Astrocyte of the hippocampus (primary cell): ENCODE measurements around the gene IL36B.

Experiments
- DNase-seq: peaks from one replicate; pipeline ENCODE4 v3.0.0; 2011; ENCODE audit warnings: low read depth, low spot score

IL36B gene

DNA sequence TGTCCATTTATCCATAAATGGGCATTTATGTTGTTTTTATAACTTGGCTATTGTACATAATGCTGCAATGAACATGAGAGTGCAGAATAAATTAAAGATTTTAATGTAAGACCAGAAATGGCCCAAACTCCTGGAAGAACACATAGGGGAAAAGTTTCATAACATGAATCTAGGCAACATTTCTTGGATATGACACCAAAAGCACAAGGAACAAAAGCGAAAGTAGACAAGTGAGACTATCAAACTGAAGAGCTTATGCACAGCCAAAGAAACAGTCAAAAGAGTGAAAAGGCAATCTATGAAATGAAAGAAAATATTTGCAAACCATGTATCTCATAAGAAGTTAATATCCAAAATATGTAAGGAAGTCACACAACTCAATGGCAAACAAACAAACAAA lies 41.6 kb downstream of the IL36B start:
- no peak for DNase-seq

DNA sequence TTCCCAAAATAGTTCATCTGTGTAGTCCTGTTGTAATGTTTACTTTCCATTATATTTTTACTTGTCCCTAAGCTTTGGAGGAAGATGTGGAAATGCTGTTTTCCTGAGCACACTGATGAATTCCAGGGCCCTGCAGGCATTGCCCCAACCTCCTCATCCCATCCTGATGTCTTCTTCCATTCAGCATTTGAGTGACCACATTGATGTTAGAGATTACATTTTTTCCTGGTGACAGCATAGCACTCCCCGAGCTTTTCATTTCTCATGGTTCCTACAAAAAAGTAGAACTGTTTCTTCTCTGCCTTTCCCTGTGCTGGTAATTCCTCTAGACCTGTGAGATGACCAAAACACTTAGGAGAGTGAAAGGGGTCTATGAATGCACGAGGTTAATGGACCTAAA lies 42.6 kb downstream of the IL36B start:
- DNase-seq: no peak

DNA sequence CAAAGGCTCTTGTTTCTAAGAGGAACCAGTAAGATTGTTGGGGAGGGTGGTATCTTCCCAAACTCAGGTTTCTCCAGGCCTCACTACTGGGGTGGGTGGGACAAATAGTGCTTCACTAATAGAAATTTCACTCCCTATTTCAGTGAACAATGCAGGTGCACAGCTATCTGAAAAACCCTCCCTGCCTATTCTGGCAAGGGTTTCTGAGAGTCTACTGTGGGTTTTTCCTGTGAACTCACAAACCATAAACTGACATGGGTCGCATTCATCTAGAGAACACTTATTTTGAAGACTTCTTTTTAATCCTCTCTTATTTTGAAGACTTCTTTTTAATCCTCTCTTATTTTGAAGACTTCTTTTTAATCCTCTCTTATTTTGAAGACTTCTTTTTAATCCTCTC lies 43.0 kb downstream of the IL36B start:
- DNase-seq: no peak

DNA sequence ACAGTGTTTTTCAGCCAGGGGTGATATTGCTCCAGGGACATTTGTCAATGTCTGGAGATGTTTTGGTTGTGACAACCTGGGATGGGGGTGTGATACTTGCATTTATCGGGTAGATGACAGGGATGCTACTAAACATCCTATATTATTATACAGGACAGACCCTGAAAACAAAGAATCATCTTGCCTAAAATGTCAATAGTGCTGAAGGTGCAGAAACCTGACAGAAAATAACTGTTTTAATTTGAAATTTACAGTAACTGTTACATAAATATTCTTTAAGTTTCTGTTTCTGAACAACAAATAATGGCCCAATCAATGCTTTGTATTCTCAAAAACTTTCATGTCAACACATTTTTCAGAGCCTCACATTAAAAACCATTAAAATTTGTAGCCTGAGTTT lies 45.4 kb downstream of the IL36B start:
- no peak for DNase-seq

DNA sequence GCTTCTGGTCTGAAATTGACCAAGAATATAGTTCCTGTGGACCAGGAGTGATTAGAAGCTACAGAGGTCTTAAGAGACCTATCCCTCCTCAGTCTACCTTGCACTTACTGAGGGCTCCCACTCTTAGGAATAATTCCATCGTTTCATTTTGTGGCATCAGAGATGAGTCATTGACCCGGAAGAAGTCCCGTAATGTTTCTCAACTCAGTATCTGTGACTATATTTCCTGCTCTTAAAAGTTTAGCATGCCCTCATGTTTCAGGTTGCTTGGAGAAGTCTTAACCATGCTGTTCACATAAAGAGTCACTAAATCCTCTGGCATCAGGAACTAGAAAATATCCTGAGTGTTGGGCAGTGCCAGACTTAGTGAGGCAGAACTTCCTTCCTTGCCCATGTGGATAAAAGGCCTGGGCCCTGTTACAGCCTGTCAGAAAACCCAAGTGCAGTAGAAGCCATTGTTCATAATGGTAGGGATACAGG lies 47.6 kb downstream of the IL36B start, which contains the start of gene IL36A:
Gene IL36A (plus strand): TSS at position 430 of the 480 bp plus-strand sequence. CDS start 413 bp downstream, outside the sequence.
- no peak for DNase-seq

DNA sequence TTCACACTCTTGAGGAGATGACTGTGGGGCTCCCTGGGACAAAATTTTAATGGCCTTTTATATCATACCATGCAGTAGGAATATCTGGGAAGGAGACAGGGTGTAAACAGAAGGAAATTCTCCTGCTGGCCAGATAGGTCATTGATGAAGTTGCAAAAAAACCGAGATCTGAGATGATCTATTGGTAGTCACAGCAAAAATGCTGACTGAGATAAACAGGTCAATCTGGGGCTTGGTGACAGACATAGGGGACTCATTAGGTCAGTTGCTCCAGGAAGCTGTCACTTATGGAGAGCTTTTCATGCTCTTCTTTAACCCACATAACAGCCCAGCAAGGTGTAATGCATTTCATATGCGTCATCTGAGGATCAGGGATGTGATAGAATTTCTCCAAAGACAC lies 50.0 kb downstream of the IL36B start:
- DNase-seq: no peak

DNA sequence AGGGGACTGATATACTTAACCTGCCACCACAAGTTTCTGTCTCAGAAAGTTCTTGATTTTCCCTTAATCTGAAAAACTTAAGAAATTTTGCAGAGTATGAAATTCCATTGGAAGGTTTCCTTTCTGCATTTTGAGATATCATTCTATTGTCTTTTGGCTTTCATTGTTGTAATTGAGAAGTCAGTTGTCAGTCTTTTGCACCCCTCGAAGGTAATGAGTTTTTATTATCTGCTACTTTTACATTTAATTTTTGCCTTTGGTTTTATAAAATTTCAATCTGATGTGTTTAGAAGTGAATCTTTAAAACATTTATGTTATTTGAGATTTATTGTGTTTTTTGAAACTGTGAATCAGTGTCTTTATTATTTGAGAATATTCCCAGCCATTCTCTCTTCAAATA lies 52.2 kb downstream of the IL36B start:
- DNase-seq: no peak

DNA sequence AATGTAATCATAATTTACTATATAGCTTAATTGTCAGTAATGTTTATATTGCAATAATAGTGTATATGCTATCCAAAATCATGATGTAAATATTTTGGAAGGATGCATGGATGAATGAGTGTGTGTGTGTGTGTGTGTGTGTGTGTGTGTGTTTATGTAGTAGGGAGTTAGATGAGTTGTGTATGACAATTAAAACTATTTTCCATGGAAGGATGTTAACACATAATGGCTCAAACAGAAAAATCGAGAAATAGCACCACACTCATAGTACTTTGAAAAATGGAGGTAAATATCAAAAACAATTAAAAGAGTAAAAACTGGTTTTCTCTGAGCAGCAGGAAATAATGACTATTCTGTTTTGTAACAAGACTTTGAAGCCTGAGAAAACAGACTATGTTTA lies 55.5 kb downstream of the IL36B start:
- no peak for DNase-seq

DNA sequence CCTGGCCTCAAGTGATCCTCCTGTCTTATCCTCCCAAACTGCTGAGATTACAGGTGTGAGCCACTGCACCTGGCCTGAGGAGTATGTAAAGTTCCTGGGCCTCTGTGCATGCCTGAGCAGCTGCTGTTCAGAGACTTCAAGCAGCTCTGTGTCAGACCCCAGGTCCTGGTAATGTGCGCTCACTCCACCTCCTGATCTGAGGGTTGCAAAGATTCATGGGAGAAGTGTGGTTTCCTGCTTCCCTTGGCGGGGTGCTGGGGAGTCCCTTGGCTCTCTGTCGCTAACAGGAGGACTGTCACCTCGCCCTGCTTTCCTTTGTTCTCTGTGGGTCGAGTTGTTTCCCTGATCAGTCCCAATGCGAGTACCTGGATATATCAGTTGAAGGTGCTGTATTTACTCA lies 56.0 kb downstream of the IL36B start:
- no peak for DNase-seq

DNA sequence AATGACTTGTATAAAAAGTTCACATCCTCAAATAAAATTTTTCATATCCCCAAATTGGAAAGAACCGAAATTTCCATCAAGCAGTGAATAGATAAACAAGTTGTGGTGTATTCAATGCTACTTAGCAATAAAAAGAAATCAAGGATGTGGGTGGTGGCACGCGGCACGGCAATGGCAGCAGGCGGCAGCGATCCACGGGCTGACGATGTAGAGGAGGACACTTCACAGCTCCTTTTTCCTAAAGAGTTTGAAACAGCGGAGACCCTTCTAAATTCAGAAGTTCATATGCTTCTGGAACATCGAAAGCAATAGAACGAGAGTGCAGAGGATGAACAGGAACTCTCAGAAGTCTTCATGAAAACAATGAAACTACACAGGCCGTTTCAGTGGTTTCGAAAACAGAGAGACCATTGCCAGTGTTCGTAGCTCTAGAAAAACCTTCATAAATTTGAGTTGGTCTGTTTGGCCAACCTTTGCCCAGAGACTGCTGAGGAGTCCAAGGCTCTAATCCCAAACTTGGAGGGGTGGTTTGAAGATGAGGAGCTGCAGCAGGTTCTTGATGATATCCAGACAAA lies 57.2 kb downstream of the IL36B start:
- DNase-seq: no peak

DNA sequence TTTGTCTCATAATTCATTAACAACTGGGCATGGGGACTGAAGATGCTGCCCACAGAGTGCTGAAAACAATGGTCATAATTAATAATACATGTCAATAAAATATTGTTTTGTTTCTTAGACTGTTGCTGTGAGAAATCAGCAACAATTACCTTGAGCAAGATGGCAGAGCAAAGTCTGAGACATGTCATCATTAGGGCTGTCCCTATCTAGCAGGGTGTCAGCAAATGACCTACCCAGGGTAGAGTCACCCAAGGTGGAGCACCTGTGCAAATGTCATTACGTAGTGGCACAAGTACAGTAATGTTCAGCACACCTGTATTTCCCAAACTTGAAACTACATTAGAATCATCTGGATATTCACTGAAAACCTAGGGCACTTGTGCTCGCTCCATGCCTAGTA lies 58.0 kb downstream of the IL36B start:
- DNase-seq: no peak

DNA sequence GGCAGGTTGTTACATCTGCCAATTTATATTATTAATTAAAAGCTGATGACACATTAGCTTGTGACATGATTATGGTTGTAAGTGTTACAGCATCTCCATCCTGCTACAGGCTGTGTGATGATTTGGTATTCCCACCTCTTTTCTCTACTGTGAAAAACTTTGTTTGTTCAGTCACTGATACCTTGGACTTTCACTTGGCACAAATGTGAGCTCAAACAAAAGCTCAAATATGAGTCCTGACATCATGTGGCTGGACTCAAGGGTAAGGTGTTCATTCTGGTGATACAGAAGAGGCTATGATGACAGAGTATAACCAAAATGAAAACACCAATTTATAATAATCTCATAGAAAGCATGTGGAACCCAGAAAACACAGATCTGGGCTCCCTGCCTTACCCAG lies 58.8 kb downstream of the IL36B start:
- DNase-seq: no peak

DNA sequence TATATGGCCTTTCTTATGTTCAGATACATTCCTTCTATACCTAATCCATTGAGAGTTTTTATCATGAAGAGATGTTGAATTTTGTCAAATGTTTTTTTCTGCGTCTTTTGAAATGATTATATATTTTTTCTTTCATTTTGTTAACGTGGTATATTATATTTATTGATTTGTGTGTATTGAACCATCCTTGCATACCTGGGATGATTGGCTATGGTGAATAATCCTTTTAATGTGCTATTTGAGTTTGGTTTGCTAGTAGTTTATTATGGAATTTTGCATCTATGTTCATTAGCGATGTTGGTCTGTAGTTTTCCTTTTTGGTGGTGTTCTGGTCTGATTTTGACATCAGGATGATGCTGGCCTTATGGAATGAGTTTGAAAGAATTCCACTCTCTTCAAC lies 63.1 kb downstream of the IL36B start:
- DNase-seq: no peak

DNA sequence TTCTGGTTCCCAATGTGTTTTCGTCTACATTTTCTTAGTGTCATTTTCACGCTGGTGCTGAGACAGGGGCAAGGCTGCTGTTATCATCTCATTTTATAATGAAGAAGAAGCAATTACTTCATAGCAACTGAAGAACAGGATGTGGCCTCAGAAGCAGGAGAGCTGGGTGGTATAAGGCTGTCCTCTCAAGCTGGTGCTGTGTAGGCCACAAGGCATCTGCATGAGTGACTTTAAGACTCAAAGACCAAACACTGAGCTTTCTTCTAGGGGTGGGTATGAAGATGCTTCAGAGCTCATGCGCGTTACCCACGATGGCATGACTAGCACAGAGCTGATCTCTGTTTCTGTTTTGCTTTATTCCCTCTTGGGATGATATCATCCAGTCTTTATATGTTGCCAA lies 67.6 kb downstream of the IL36B start:
- DNase-seq: no peak

DNA sequence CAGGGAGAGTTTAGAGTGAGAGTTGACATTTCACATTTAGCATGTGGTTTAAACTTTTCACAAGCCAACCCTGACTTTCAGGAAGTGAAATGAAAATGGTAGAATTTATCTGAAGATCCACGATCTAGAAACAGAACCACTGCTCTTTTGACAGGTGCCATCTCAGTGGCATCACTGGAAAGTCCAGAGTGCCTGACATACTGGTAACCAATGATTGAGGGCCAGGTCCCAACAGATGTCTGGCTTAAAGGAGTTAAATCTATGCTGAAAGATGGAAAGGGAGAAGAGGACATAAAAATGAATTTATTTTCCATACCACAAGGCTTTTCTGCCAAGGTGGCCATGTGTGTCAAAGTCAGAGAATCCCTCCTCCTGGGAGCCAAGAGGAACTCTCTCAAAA lies 72.1 kb downstream of the IL36B start:
- DNase-seq: no peak

DNA sequence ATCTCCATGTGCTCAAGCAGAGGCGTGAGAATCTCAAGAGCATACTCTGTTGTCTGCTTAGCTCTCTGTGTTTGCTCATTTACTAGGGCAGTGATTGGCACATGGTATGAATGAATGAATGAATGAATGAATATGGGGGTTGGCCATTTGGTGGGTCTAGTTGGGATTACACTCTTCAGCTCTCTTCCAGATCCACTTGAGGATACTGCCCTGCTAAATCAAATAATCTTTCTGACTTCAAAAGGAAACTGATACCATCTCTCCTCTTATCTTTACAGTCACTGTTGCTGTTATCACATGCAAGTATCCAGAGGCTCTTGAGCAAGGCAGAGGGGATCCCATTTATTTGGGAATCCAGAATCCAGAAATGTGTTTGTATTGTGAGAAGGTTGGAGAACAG lies 72.9 kb downstream of the IL36B start:
- DNase-seq: no peak

DNA sequence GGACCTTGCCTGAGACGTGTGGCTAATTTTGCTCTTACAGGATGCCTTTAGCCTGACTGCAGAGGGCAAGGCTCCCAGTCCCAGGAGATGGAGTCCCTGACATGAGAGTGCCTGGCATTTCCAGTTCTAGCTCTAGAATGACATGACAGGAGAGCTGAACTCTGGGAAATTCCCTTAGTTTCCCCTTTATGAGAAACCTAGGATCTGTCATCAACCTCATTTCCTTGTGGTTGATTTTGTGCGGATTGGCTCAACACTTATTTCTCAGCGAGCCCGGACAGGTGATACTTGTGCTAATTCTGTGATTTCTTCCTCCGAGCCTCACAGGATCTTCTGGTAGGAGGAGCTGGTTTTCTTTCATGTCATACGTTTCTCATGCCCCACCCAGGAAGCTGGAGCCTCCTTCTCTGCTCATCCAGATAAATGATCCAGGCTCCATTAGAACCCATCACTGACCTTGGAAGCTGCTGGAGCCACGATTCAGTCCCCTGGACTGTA lies 75.1 kb downstream of the IL36B start, which contains the start of gene IL36G:
Gene IL36G (plus strand): TSS at position 448 of the 498 bp plus-strand sequence. CDS start 633 bp downstream, outside the sequence.
- DNase-seq: no peak
